ENCODE measurements around the gene RPL4.
"Not testable (repeated sequence)": the region's sequence is repeated elsewhere in the genome, so short reads cannot be mapped to it uniquely, and the experiment has no call there.

DNA sequence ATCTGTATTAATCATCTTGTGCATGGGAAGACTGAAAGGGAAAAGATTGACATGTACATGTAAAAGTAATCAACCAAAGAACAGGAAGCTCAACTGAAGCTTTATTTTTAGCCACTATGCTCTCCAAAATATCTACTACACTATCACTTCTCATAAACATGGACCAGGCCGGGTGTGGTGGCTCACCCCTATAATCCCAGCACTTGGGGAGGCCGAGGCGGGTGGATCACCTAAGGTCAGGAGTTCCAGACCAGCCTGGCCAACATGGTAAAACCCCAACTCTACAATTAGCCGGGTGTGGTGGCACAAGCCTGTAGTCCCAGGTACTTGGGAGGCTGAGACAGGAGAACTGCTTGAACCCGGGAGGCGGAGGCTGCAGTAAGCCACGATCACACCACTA lies 4.3 kb downstream of the RPL4 start:
- TF ChIP-seq, protein P1, sequence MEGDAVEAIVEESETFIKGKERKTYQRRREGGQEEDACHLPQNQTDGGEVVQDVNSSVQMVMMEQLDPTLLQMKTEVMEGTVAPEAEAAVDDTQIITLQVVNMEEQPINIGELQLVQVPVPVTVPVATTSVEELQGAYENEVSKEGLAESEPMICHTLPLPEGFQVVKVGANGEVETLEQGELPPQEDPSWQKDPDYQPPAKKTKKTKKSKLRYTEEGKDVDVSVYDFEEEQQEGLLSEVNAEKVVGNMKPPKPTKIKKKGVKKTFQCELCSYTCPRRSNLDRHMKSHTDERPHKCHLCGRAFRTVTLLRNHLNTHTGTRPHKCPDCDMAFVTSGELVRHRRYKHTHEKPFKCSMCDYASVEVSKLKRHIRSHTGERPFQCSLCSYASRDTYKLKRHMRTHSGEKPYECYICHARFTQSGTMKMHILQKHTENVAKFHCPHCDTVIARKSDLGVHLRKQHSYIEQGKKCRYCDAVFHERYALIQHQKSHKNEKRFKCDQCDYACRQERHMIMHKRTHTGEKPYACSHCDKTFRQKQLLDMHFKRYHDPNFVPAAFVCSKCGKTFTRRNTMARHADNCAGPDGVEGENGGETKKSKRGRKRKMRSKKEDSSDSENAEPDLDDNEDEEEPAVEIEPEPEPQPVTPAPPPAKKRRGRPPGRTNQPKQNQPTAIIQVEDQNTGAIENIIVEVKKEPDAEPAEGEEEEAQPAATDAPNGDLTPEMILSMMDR (IDR thresholded peaks at IDR 0.05): not testable (repeated sequence)
- TF ChIP-seq POLR2A (IDR thresholded peaks at IDR 0.05): not testable (repeated sequence)
